Spleen (tissue), 11 donors: ENCODE measurements around the gene ZNF804B. TPM values are rescaled to one million over a fixed set of nuclear protein-coding genes. Genes with fewer than 3 reads are reported as not detected.

Source experiments
- DNase-seq: peaks from one replicate; pipeline ENCODE4 v3.0.0-alpha.2; 2020
- H3K27ac ChIP-seq, 8 donors: fragments of 200-600 bp; sonication (generic) in 7 of 8; 1 replicate in 4 of 8; 2 replicates in 4 of 8; pipeline versions ENCODE4 v1.5.0 to v1.8.0; 2016 to 2021; ENCODE audit warnings: inconsistent platforms in 4 of 8, mild to moderate bottlenecking in 4 of 8, moderate library complexity in 1 of 8
- H3K27me3 ChIP-seq, 7 donors: fragments of 200-600 bp; sonication (generic) in 6 of 7; replicated peaks in 1 of 7; 1 replicate in 4 of 7; 2 replicates in 3 of 7; pipeline versions ENCODE4 v1.5.0 to v1.8.0; 2016 to 2021; ENCODE audit warnings: inconsistent platforms in 3 of 7, mild to moderate bottlenecking in 1 of 7
- H3K36me3 ChIP-seq, 6 donors: fragments of 200-600 bp; sonication (generic) in 5 of 6; 1 replicate in 4 of 6; 2 replicates in 2 of 6; pipeline versions ENCODE4 v1.5.0 to v1.8.0; 2016 to 2021; ENCODE audit warnings: inconsistent platforms in 2 of 6
- H3K4me1 ChIP-seq, 6 donors: fragments of 200-600 bp; sonication (generic) in 5 of 6; 1 replicate in 3 of 6; 2 replicates in 3 of 6; pipeline versions ENCODE4 v1.5.0 to v1.8.0; 2016 to 2021; ENCODE audit warnings: inconsistent platforms in 3 of 6
- H3K4me3 ChIP-seq, 8 donors: fragments of 200-600 bp; sonication (generic) in 7 of 8; 1 replicate in 4 of 8; 2 replicates in 4 of 8; pipeline versions ENCODE4 v1.5.0 to v1.8.0; 2016 to 2021; ENCODE audit warnings: inconsistent platforms in 4 of 8, mild to moderate bottlenecking in 4 of 8, moderate library complexity in 2 of 8
- H3K9me3 ChIP-seq, 8 donors: fragments of 200-600 bp; sonication (generic) in 7 of 8; 1 replicate in 4 of 8; 2 replicates in 4 of 8; pipeline versions ENCODE4 v1.5.0 to v1.8.0; 2016 to 2021; ENCODE audit warnings: inconsistent platforms in 4 of 8
- POLR2A ChIP-seq, 3 donors: fragments of 450-650 bp; IDR thresholded peaks; one replicate each; pipeline ENCODE4 v1.5.1; 2017; ENCODE audit warnings: antibody characterized with exemption in 3 of 3, mild to moderate bottlenecking in 1 of 3
- POLR2AphosphoS5 ChIP-seq, 3 donors: sonication (generic); formaldehyde crosslinking; IDR thresholded peaks; one replicate each; pipeline ENCODE4 v1.5.1; 2017; ENCODE audit warnings: antibody characterized with exemption in 3 of 3
- WGBS, 5 donors: extraction: QIAGEN DNeasy Blood & Tissue Kit in 3 of 5; methylation state at CpG; one replicate each; pipeline versions ENCODE4 v1.1.5 to v1.1.7; 2013 to 2018; 5-methylcytosine and 5-hydroxymethylcytosine counted together
- intact Hi-C: fragments of 100-400 bp; cut with DNase I; formaldehyde crosslinking; loops from one replicate; pipeline ENCODE4 v1.15.0; 2023; ENCODE audit warnings: low total_unique reads
- polyA plus RNA-seq, 3 donors: library from polyadenylated mRNA; stranded (reverse); fragments of 200-250 nt; gene quantifications; one replicate each; pipeline ENCODE4 v1.2.1, GENCODE V29; 2013
- total RNA-seq, 7 donors: library from RNA; depleted of rRNA in 3 of 7; stranded (reverse); fragments of >200 nt in 3 of 7; fragmentation: NEBNext Ultra II Directional in 4 of 7; extraction: Animal tissue kit (Norgen Biotek cat#: 25700) in 4 of 7; gene quantifications; one replicate each; pipeline versions ENCODE4 v1.1.0 to v1.2.1, GENCODE V29; 2016 to 2021
- TF ChIP-seq, protein P1 (sequence below), 11 experiments: fragments of 200-600 bp in 7 of 11; fragments of 450-650 bp in 4 of 11; sonication (generic) in 4 of 11; IDR thresholded peaks in 8 of 11; conservative IDR thresholded peaks in 3 of 11; 1 replicate in 7 of 11; 2 replicates in 4 of 11; pipeline versions ENCODE4 v1.4.0 to v1.8.0; 2016 to 2021; ENCODE audit warnings: antibody characterized with exemption in 11 of 11, inconsistent platforms in 4 of 11, mild to moderate bottlenecking in 1 of 11
- donor health status: healthy with polysubstance abuse.
- donor health status: DM: no; HTN: no; CAD: no; lungs with moderate emphysema.
- donor health status: DM: no; HTN: no; CAD: no.
- donor health status: Bipolar disorder and iron deficiency.
- donor health status: healthy.
- donor health status: DM: no; HTN: no; CAD: no.
- donor health status: DM: yes; HTN: yes; CAD: no.

The ZNF804B gene
- total and polyA plus RNA-seq, 10 donors: not detected

DNA sequence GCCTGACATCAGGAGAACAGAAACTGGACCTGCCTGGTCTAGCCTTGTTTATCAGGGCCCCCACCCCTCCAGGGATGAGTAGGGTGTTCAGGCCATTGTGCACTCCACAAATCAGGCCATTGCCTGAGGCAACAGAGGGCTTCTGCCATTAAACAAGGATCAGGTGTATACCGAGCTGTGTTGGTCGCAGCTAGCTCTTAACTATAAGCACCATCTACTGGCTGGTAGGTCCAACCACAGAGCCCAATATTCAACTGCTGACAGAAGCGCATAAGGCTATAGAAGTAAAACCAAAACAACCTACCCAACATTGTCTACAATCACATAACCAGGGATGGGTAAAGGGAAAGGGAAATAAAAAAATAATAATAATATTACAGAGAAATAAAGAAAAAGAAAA, 487.7 kb downstream of the ZNF804B start:
- Histone ChIP-seq H3K36me3 (no peaks in the 10 kb centered on the region), H3K4me3 (no peak overlapping the region), H3K27ac (no peak overlapping the region), H3K9me3 (peaks cover 0 to 61% (median 37%) of the 10 kb centered on the region in 8 donors), H3K27me3 (no peaks in the 10 kb centered on the region), H3K4me1 (no peaks in the 10 kb centered on the region)
- 80 to 96% (median 85%) methylated on average over 3 of the region's 3 CpGs for WGBS, 5 donors
- intact Hi-C loops: no loop called here
- peak; percentile 27 for DNase-seq
- TF ChIP-seq, protein P1, sequence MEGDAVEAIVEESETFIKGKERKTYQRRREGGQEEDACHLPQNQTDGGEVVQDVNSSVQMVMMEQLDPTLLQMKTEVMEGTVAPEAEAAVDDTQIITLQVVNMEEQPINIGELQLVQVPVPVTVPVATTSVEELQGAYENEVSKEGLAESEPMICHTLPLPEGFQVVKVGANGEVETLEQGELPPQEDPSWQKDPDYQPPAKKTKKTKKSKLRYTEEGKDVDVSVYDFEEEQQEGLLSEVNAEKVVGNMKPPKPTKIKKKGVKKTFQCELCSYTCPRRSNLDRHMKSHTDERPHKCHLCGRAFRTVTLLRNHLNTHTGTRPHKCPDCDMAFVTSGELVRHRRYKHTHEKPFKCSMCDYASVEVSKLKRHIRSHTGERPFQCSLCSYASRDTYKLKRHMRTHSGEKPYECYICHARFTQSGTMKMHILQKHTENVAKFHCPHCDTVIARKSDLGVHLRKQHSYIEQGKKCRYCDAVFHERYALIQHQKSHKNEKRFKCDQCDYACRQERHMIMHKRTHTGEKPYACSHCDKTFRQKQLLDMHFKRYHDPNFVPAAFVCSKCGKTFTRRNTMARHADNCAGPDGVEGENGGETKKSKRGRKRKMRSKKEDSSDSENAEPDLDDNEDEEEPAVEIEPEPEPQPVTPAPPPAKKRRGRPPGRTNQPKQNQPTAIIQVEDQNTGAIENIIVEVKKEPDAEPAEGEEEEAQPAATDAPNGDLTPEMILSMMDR (IDR thresholded peaks at IDR 0.05 in 8 of 11, conservative IDR thresholded peaks at IDR 0.05 in 3 of 11): no peak
- TF ChIP-seq POLR2AphosphoS5 (IDR thresholded peaks at IDR 0.05) (no peak), POLR2A (IDR thresholded peaks at IDR 0.05) (no peak)

DNA sequence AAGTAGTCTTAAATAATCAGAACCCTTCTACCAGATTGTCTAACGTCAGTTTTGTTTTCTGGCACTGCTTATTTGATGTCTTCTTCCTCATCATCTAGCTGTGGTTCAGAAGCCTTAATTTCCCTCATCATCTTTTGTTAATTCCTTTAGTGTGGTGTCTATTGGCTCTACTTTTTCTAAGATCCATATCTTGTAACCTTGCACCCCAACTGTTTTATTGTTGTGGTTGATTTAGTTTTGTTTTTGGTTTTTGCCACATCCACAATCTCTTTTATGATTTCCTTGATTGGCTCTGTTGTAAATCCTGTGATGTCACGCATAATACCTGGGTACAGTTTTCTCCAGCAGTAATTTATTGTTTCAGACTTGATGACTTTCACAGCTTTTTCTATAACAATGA, 499.6 kb downstream of the ZNF804B start:
- 68 to 76% (median 73%) methylated on average over 2 of the region's 2 CpGs for WGBS, 5 donors
- Histone ChIP-seq H3K27me3 (no peaks in the 10 kb centered on the region), H3K4me1 (no peaks in the 10 kb centered on the region), H3K27ac (no peak overlapping the region), H3K36me3 (no peaks in the 10 kb centered on the region), H3K9me3 (peaks cover 0 to 3% (median 0%) of the 10 kb centered on the region in 8 donors), H3K4me3 (no peak overlapping the region)
- DNase-seq: no peak
- intact Hi-C loops: no loop called here
- no peak for TF ChIP-seq POLR2A (IDR thresholded peaks at IDR 0.05)
- TF ChIP-seq POLR2AphosphoS5 (IDR thresholded peaks at IDR 0.05): no peak
- TF ChIP-seq, protein P1 (IDR thresholded peaks at IDR 0.05 in 8 of 11, conservative IDR thresholded peaks at IDR 0.05 in 3 of 11): no peak

DNA sequence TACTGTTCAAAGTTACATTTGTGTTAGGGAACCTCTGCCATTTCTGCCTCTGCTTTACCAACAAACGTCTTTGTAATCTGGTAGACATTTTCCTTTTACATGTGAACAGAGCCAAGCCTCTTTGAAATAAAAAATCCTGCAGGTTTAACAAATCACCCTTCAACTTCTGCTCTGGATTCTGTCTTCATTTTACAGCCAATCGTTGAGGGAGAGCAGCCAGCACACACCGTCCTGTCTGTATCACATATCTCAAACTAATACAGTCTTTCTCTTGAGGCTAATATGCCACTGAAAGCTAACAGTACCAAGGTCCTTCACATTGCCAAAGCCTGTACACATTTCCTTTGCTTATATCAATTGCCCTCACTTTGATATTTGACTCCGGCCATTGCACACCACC, 504.6 kb downstream of the ZNF804B start:
- intact Hi-C loops: no loop called here
- Histone ChIP-seq H3K36me3 (no peaks in the 10 kb centered on the region), H3K9me3 (peaks cover 0 to 3% (median 0%) of the 10 kb centered on the region in 8 donors), H3K27me3 (no peaks in the 10 kb centered on the region), H3K4me3 (no peak overlapping the region), H3K27ac (no peak overlapping the region), H3K4me1 (no peaks in the 10 kb centered on the region)
- 70 to 83% (median 76%) methylated on average over 4 of the region's 4 CpGs for whole genome bisulfite sequencing, 5 donors
- TF ChIP-seq, protein P1 (IDR thresholded peaks at IDR 0.05 in 8 of 11, conservative IDR thresholded peaks at IDR 0.05 in 3 of 11): no peak
- TF ChIP-seq POLR2AphosphoS5 (IDR thresholded peaks at IDR 0.05) (no peak), POLR2A (IDR thresholded peaks at IDR 0.05) (no peak)
- DNase-seq: no peak

DNA sequence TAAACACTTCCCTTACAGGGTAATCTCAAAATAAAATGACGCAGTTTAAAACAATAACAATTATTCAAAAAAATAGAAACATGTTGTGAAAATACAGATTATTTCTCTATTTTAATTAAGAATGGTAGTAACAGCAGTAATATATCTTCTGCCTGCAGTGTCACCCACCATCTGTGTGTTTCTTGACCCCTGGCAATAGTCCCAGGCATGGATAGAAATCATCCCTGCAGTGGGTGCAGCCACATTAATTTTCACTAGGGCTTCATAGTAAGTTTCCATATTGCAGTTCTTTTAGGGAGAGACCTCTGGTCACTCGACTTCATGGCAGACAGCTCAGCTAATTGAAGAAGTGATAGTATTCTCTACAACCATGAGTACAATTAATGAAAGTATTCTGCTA, 506.1 kb downstream of the ZNF804B start:
- no peak for DNase-seq
- Histone ChIP-seq H3K27ac (no peak overlapping the region), H3K4me3 (no peak overlapping the region), H3K9me3 (no peaks in the 10 kb centered on the region), H3K36me3 (no peaks in the 10 kb centered on the region), H3K4me1 (no peaks in the 10 kb centered on the region), H3K27me3 (no peaks in the 10 kb centered on the region)
- TF ChIP-seq POLR2AphosphoS5 (IDR thresholded peaks at IDR 0.05): no peak
- TF ChIP-seq, protein P1 (IDR thresholded peaks at IDR 0.05 in 8 of 11, conservative IDR thresholded peaks at IDR 0.05 in 3 of 11): no peak
- TF ChIP-seq POLR2A (IDR thresholded peaks at IDR 0.05): no peak
- intact Hi-C loops: no loop called here
- WGBS, 5 donors: 36 to 68% (median 47%) methylated on average over 2 of the region's 2 CpGs
